Right renal cortex interstitium (tissue), 3 donors: ENCODE data around the gene IRF2. TPM values are rescaled to one million over a fixed set of nuclear protein-coding genes. Genes with fewer than 3 reads are reported as not detected.

Experiments used
- DNase-seq, 3 donors: peaks; one replicate each; pipeline ENCODE4 v3.0.0-alpha.2; 2013; ENCODE audit warnings: low read depth in 3 of 3, low spot score in 2 of 3
- polyA plus RNA-seq, 3 donors: library from polyadenylated mRNA; unstranded; fragments of 120-200 nt; gene quantifications; one replicate each; pipeline ENCODE4 v1.2.1, GENCODE V29; 2013; ENCODE audit not compliant: insufficient read length in 3 of 3

Gene IRF2
- polyA plus RNA-seq, 3 donors: 35.6 to 42.4 (median 37.9) TPM

DNA sequence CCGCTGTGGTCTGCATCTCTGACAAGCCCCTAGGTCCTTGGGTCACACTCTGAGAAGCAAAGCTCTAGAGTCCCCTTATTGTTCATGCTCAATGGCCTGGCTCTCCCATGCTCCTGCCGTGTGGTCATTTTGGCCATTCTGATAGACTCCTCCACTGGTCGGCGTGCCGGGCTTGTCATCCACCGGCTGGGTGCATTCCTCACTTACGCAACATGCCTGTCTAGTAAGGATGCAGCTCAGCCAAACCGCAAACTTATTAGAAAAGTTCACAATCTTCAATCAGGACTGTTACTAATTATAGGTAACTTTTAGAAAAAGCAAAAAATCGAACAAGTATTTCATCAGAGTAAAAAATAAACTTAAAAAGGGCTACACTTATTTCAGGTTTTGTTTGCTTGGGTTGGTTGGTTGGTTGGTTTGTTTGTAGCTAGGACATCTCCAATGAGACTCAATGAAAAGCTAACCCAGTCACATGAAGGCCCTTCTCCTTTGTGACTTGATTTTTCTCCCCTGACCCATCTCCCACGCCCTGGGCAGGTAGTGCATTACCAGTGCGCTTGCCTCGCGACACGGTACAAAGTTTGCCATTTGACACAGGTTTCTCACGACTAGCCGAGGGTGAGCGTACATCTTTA lies 41.0 kb downstream of the IRF2 start:
- no peak for DNase-seq

- no peak for DNase-seq
Observed at GRCh38 chr4:184432127-184432922, 42.0 kb downstream of the IRF2 start.

- no peak for DNase-seq
Observed at GRCh38 chr4:184430163-184430562, 44.2 kb downstream of the IRF2 start.

DNA sequence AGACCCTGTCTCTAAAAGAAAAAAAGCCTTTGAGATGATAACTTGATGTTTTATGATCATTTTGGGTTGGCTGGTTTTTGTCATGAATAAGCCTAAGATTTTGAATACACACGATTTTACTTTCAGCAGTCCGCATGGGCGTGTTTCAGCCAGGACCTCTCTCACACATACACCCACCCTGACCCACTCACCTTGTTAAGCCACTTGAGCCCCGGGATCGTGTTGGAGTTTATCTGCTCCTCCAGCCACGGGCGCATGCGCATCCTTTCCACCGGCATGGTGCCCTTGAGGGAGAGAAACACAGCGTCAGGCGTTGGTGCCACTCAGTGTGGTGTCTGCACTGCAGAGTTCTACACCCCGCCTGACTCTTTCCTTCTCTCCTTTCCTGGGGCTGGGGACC lies 45.6 kb downstream of the IRF2 start:
- no peak for DNase-seq

- no peak for DNase-seq
Observed at GRCh38 chr4:184427687-184428086, 46.7 kb downstream of the IRF2 start.

DNA sequence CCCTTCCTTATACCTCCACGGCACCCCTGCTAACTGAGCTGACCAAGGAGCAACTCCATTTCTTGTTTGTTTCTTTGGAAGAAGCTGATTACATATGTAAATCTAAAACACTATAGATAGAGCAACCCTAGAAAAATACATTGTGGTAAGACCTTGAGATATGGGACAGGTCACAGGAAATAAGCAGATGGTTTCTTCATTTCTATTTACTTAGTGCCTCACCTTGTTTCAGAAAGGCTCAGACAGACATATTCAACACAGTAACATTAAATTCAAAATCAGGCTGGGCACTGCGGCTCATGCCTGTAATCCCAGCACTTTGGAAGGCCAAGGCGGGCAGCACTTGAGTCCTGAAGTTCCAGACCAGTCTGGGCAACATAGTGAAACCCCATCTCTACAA lies 47.3 kb downstream of the IRF2 start:
- DNase-seq: no peak

DNA sequence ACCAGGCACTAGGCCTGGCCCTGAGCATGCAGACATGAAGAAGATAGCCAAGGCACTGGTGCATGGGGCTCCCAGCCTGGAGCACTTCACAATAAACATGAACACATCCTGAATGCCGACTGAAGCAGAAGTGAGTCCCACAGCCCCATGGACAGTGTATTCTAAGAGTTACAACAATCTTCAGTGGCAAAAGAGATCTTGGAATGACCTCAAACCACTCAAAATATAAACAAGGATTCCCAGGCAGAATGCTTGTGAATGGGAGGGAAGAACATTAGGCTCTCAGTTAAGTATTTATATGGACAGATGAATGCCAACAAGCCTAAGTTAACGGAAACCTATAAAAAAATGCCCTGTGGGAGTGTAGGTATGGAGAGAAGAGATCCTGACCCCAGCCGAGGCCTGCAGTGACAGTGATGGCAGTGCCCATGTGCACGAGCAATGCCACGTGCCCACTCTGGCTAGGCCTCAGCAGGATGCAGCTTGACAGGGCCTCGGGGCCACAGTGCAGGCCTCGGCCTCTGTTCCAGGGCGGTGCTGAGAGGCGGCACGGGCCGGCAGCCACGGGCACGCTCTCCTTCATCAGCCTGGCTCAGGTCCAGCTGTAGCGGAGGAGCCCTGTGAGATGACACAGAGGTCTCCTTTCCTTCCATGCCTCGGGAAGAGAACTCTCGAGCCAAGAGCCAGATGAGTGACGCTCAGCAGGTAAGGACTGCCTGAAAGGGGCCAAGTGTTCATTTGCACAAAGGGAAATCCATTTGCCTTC lies 49.2 kb downstream of the IRF2 start:
- no peak for DNase-seq

DNA sequence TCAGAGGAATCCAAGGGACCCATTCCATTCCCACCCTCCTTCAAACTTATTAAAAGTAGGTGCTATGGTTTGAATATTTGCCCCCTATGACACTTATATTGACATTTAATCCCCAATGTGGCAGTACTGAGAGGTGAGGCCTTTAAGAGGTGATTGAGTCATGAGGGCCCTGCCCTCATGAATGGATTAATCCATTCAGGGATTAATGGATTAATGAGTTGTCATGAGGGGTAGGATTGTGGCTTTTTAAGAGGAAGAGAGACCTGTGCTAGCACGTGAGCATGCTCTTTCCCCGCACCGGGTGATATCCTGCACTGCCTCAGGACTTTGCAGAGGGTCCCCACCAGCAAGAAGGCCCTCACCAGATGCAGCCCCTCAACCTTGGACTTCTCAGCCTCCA lies 50.1 kb downstream of the IRF2 start:
- DNase-seq: no peak

GRCh38 chr4:184423003-184423686 lies 51.2 kb downstream of the IRF2 start:
- no peak for DNase-seq

DNA sequence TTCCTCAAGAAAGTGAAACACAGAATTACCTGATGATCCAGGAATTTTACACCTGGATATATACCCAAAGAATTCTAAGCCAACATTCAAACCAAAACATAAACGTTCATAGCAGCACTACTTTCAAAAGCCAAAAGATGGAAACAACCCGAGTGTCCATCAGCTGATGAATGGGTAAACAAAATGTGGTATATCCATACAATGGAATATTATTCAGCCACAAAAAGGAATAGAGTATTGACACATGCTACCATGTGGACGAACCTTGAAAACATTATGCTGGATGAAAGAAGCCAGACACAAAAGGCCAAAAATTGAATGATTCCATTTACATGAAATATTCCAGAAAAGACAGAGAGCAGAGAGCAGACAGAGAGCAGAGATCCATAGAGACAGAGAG lies 52.0 kb downstream of the IRF2 start:
- no peak for DNase-seq

- DNase-seq: no peak
Observed at GRCh38 chr4:184421533-184422155, 52.7 kb downstream of the IRF2 start.

DNA sequence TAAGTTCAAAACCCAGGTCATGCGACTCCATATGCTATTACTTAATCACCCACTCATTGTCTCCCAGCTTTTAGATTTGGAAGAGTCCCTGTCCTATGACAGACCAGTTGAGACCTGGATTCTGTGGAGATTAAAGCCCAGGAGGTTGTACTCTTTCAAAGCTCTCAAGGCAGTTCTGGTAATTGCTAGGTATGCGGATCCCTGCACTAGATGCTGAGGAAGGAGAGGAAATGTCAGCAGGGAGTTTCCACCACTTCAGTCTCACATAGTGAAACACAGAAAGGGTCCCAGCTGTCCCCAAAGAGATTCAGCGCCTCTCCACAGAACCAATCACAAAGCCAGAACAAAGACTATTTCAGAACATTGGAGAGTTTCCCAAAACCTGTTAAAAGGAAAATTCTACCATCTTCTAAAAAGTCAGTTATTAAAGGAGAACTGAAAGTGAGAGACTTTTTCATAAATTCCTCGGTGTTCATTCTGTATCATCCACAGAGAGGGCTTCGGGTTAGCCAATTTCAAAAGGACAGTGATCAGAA lies 53.4 kb downstream of the IRF2 start:
- no peak for DNase-seq

- DNase-seq: no peak
Observed at GRCh38 chr4:184420402-184420801, 53.9 kb downstream of the IRF2 start.

DNA sequence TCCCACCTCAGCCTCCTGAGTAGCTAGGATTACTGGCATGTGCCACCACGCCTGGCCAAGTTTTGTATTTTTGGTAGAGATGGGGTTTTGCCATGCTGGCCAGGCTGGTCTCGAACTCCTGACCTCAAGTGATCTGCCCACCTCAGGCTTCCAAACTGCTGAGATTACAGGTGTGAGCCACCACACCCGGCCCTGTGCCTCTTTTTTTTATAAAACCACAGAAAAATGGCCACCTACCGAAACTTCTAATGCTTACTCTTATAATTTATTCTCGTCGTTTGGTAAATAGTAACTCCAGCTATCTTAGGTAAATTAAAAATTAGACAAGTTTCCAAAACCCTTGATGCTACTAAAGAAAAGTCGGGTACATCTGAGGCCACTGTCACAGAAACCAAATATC lies 54.4 kb downstream of the IRF2 start:
- DNase-seq: no peak

GRCh38 chr4:184417802-184418511 lies 56.4 kb downstream of the IRF2 start:
- DNase-seq: no peak

DNA sequence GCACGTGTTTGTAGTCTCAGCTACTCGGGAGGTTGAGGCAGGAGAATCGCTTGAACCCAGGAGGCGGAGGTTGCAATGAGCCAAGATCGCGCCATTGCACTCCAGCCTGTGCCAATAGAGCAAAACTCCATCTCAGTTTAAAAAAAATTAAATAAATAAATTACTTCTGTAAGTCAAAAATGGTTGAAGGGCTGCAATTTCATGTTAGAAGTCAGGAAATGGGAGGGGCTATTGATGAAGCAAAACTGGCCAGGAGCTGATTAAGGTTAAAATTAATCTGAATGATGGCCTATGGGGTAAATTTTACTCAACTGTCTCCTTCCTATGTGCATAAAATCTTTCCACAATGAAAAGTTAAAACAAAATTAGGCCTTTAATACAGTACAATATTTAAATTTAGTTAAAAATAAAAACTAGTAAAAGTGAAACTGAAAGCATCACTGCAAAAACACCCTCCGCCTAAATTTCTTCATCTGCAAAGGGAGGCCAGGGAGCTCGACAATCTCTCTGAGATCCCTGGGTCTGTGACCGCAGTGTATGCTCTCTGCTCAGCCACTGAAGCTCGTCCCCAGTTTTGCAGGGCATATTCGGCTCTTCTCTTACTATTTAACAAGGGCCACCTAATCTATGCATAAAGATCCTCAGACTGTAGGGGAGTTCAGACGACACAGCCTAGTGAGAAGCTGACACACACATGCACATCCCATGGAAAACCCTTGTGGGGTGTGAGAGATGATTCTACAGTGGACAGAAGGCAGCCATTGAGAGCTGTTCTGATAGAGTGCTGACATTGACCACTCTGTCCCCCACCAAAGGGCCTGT lies 57.2 kb downstream of the IRF2 start:
- DNase-seq: no peak

- DNase-seq: no peak
Observed at GRCh38 chr4:184415071-184415470, 59.3 kb downstream of the IRF2 start.

GRCh38 chr4:184413261-184414046 lies 60.9 kb downstream of the IRF2 start:
- DNase-seq: no peak
